Naive thymus-derived CD4-positive, alpha-beta T cell (primary cell): Measurements from ENCODE around the gene BCL11A. TPM values are rescaled to one million over a fixed set of nuclear protein-coding genes. Genes with fewer than 3 reads are reported as not detected.
A peak's percentile ranks its signal among the peaks of the same experiment; 100 is the strongest.

Experiments
- ATAC-seq: fragments of 150-1000 bp; cut with Tn5 transposase; 2 replicates; pipeline ENCODE4 v1.10.0; 2021; ENCODE audit warnings: mild to moderate bottlenecking, moderate library complexity
- CTCF ChIA-PET: fragments of 350-600 bp; sonication (Branson Sonifier 250); formaldehyde crosslinking; loops from one replicate; lab custom pipeline; 2021; ENCODE audit warnings: antibody characterized with exemption; lab: Charles Lee
- POLR2A ChIA-PET: fragments of 350-600 bp; sonication (Branson Sonifier 250); formaldehyde crosslinking; loops from one replicate; lab custom pipeline; 2021; ENCODE audit warnings: antibody characterized with exemption, inconsistent platforms; lab: Charles Lee
- DNase-seq, 9 donors: peaks; one replicate each; pipeline versions ENCODE4 v3.0.0 to v3.0.0-alpha.2; 2020 to 2022; ENCODE audit warnings: mixed read lengths in 1 of 9
- H3K27ac ChIP-seq: one replicate; pipeline ENCODE4 v1.7.0; 2013; ENCODE audit warnings: mild to moderate bottlenecking, low read depth, low read length, moderate library complexity
- H3K27me3 ChIP-seq, 2 donors: one replicate each; pipeline ENCODE4 v1.7.0; 2013; ENCODE audit warnings: low read length in 2 of 2, mild to moderate bottlenecking in 2 of 2, moderate library complexity in 2 of 2; ENCODE audit not compliant: control insufficient read depth in 2 of 2, insufficient read depth in 2 of 2
- H3K36me3 ChIP-seq, 3 experiments: 1 replicate in 2 of 3; 2 replicates in 1 of 3; pipeline ENCODE4 v1.7.0; 2013; ENCODE audit warnings: low read length in 3 of 3, mild to moderate bottlenecking in 3 of 3, moderate library complexity in 1 of 3; ENCODE audit not compliant: insufficient read depth in 3 of 3, control insufficient read depth in 2 of 3
- H3K4me1 ChIP-seq, 2 donors: one replicate each; pipeline ENCODE4 v1.7.0; 2013; ENCODE audit warnings: low read length in 2 of 2, mild to moderate bottlenecking in 2 of 2, moderate library complexity in 1 of 2; ENCODE audit not compliant: control insufficient read depth in 2 of 2, insufficient read depth in 2 of 2
- H3K4me3 ChIP-seq: 2 replicates; pipeline ENCODE4 v1.7.0; 2013; ENCODE audit warnings: mild to moderate bottlenecking, low read length
- H3K9me3 ChIP-seq, 3 experiments: 1 replicate in 2 of 3; 2 replicates in 1 of 3; pipeline ENCODE4 v1.7.0; 2013; ENCODE audit warnings: low read length in 3 of 3; ENCODE audit not compliant: control insufficient read depth in 2 of 3
- H3K27ac Mint-ChIP-seq, 9 donors: one replicate each; pipeline ENCODE4 v1.8.0; 2020 to 2022; ENCODE audit warnings: mixed read lengths in 9 of 9, mild to moderate bottlenecking in 8 of 9, moderate library complexity in 5 of 9, inconsistent platforms in 2 of 9
- H3K27me3 Mint-ChIP-seq, 5 donors: one replicate each; pipeline ENCODE4 v1.8.0; 2021 to 2022; ENCODE audit warnings: mixed read lengths in 5 of 5, mild to moderate bottlenecking in 1 of 5
- H3K36me3 Mint-ChIP-seq, 5 donors: one replicate each; pipeline ENCODE4 v1.8.0; 2020 to 2022; ENCODE audit warnings: mixed read lengths in 5 of 5, mild to moderate bottlenecking in 3 of 5, inconsistent platforms in 1 of 5
- H3K4me1 Mint-ChIP-seq, 7 donors: one replicate each; pipeline ENCODE4 v1.8.0; 2020 to 2022; ENCODE audit warnings: mixed read lengths in 7 of 7, mild to moderate bottlenecking in 3 of 7, inconsistent platforms in 1 of 7
- H3K4me3 Mint-ChIP-seq, 10 donors: one replicate each; pipeline ENCODE4 v1.8.0; 2020 to 2022; ENCODE audit warnings: mild to moderate bottlenecking in 10 of 10, mixed read lengths in 10 of 10, moderate library complexity in 6 of 10, inconsistent platforms in 2 of 10
- H3K9me3 Mint-ChIP-seq, 11 donors: one replicate each; pipeline ENCODE4 v1.8.0; 2020 to 2022; ENCODE audit warnings: mixed read lengths in 11 of 11, mild to moderate bottlenecking in 4 of 11, inconsistent platforms in 1 of 11, moderate library complexity in 1 of 11
- intact Hi-C, 2 donors: fragments of 100-400 bp; cut with micrococcal nuclease; formaldehyde crosslinking; loops; one replicate each; pipeline ENCODE4 v1.15.1; 2023
- polyA plus RNA-seq, 2 donors: library from polyadenylated mRNA; unstranded; fragments of 300-500 nt; fragmentation: Illumina TruSeq; gene quantifications; one replicate each; pipeline ENCODE4 v1.2.3, GENCODE V29; 2021
- total RNA-seq, 6 experiments: library from RNA in 5 of 6; stranded (reverse) in 5 of 6; gene quantifications; 1 replicate in 5 of 6; 2 replicates in 1 of 6; pipeline ENCODE4 v1.2.3 and lab custom pipeline; 2021 to 2026

Gene BCL11A
- total and polyA plus RNA-seq, 7 experiments from 2014 or later = 1.5 to 26.2 (median 2.5) TPM; not detected in 1

- DNase-seq (no peak), ATAC-seq (peak; percentile 37)
- Mint-ChIP-seq H3K9me3 (peaks cover 0 to 2% (median 0%) of the 10 kb centered on the region in 11 donors), H3K27ac (no peak overlapping the region), H3K36me3 (no peaks in the 10 kb centered on the region), H3K4me3 (no peak overlapping the region), H3K4me1 (peaks cover 0 to 6% (median 0%) of the 10 kb centered on the region in 7 donors), H3K27me3 (peaks cover 28 to 55% (median 48%) of the 10 kb centered on the region in 5 donors)
- CTCF ChIA-PET = no interaction called here
- POLR2A ChIA-PET = no interaction called here
- Histone ChIP-seq H3K27me3 (peaks cover 4 to 5% of the 10 kb centered on the region in 2 donors), H3K9me3 (no peaks in the 10 kb centered on the region), H3K4me3 (no peak overlapping the region), H3K27ac (no peak overlapping the region), H3K4me1 (peaks cover 0 to 12% of the 10 kb centered on the region in 2 donors), H3K36me3 (no peaks in the 10 kb centered on the region)
- intact Hi-C loops = no loop called here
Observed at GRCh38 chr2:60565472-60565871, 12.0 kb upstream of the BCL11A start.

DNA sequence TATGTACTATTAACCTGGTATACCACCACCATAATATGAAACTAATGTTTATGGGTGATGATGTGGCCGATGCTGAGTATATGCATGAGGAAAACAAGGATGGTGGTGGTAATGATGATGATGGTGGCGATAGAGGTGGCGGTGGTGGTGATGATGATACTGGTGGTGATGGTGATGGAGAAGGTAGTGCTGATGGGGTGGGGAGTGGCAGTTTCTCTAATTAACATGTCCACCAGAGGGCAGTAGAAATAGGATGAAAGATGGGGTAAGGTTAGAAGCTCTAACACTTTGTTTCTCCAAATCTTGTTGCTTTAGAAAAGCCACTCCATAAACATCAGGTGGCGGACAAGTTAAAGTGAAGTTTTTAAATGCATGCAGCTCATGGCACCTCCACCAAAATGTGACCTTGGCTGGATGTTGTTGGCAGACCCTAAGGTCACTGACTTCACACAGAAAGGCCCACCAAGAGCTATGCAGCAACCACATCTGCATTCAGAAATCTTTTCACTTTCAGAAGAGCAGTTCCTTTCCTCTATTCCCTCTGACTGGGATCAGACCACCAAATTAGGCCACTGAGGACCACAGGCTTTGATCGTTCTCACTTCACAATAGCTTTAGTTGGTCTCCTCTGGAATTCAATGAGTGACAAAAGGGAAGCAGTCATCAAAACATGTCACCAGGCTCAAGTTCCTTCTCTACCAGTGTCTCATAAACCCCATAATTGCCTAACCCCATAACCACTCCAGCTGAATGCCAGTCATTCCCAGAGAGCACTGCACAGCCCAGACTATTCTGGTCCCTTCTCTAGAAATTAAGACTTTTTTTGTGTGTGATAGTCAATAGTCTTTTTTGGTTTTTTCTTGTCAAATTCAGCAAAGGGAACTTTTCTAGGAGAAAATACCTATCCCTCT lies 7.5 kb upstream of the BCL11A start:
- H3K27me3 ChIP-seq = peaks cover 6 to 15% of the 10 kb centered on the region in 2 donors
- no peak overlapping the region for H3K4me3 ChIP-seq
- H3K27ac Mint-ChIP-seq = no peak overlapping the region
- no peaks in the 10 kb centered on the region for H3K36me3 Mint-ChIP-seq
- H3K36me3 ChIP-seq = no peaks in the 10 kb centered on the region
- H3K27ac ChIP-seq = no peak overlapping the region
- peaks cover 10 to 19% (median 16%) of the 10 kb centered on the region in 7 donors for H3K4me1 Mint-ChIP-seq
- intact Hi-C loops = no loop called here
- H3K9me3 ChIP-seq = no peaks in the 10 kb centered on the region
- DNase-seq (peak in 1 of 9 donors; percentile 27), ATAC-seq (peak; percentile 72)
- ChIA-PET POLR2A (interaction anchor here (1.3 kb wide), 1 partner anchor 13 kb away, joined by 3 read pairs; no protein-coding TSS in a partner anchor), CTCF (no interaction called here)
- H3K4me1 ChIP-seq = peaks cover 0 to 12% of the 10 kb centered on the region in 2 donors
- peaks cover 60 to 88% (median 70%) of the 10 kb centered on the region in 5 donors for H3K27me3 Mint-ChIP-seq
- peaks cover 0 to 5% (median 0%) of the 10 kb centered on the region in 11 donors for H3K9me3 Mint-ChIP-seq
- no peak overlapping the region for H3K4me3 Mint-ChIP-seq

GRCh38 chr2:60559880-60560279 lies 6.4 kb upstream of the BCL11A start:
- no peak overlapping the region for H3K4me3 ChIP-seq
- H3K36me3 ChIP-seq = no peaks in the 10 kb centered on the region
- Mint-ChIP-seq H3K4me3 (no peak overlapping the region), H3K4me1 (peaks cover 17 to 30% (median 25%) of the 10 kb centered on the region in 7 donors), H3K27ac (no peak overlapping the region), H3K9me3 (peaks cover 0 to 5% (median 0%) of the 10 kb centered on the region in 11 donors), H3K36me3 (no peaks in the 10 kb centered on the region), H3K27me3 (peaks cover 65 to 89% (median 68%) of the 10 kb centered on the region in 5 donors)
- POLR2A ChIA-PET = interaction anchor here (1.3 kb wide), 1 partner anchor 12 kb away, joined by 3 read pairs; no protein-coding TSS in a partner anchor
- H3K27me3 ChIP-seq = peaks cover 10 to 15% of the 10 kb centered on the region in 2 donors
- H3K4me1 ChIP-seq = peaks cover 5 to 16% of the 10 kb centered on the region in 2 donors
- CTCF ChIA-PET = interaction anchor here (0.6 to 0.7 kb wide), 2 partner anchors 13 to 193 kb away, joined by 3 read pairs; no protein-coding TSS in a partner anchor
- no peak for ATAC-seq
- H3K9me3 ChIP-seq = no peaks in the 10 kb centered on the region
- no peak overlapping the region for H3K27ac ChIP-seq
- DNase-seq = no peak
- intact Hi-C loops = loop anchor here (5.0 to 10.0 kb wide), 6 partner anchors 197 to 1985 kb away; partner anchors contain the start of genes B3GNT2 (in 1 of the 2) and PAPOLG (in 1 of the 2)

DNA sequence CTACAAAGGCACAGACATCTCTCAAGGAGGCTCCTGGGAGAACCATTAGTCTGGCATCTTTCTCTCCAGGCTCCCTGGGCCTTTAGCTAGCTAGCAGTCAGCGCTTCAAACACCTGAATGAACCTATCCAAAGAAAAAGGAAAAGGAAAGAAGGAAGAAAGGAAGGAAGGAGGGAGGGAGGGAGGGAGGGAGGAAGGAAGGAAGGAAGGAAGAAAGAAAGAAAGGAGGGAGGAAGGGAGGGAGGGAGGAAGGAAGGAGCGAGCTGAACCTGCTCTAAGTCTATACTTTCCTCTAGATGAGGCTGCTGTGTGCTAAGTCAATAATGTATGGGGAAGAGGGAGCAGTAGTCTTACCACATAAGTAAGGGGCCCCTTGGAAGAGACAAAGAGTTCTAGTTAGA lies 5.1 kb upstream of the BCL11A start:
- DNase-seq = no peak
- H3K27me3 Mint-ChIP-seq = peaks cover 55 to 82% (median 59%) of the 10 kb centered on the region in 5 donors
- no peak overlapping the region for H3K27ac Mint-ChIP-seq
- H3K4me3 Mint-ChIP-seq = no peak overlapping the region
- Histone ChIP-seq H3K9me3 (no peaks in the 10 kb centered on the region), H3K4me3 (no peak overlapping the region), H3K27ac (no peak overlapping the region), H3K36me3 (no peaks in the 10 kb centered on the region), H3K27me3 (peaks cover 10 to 16% of the 10 kb centered on the region in 2 donors), H3K4me1 (peaks cover 9 to 16% of the 10 kb centered on the region in 2 donors)
- ATAC-seq = no peak
- no peaks in the 10 kb centered on the region for H3K36me3 Mint-ChIP-seq
- POLR2A ChIA-PET = no interaction called here
- H3K9me3 Mint-ChIP-seq = peaks cover 0 to 5% (median 0%) of the 10 kb centered on the region in 11 donors
- CTCF ChIA-PET = interaction anchor here (0.7 kb wide), 1 partner anchor 11 kb away, joined by 4 read pairs; no protein-coding TSS in a partner anchor
- intact Hi-C loops = loop anchor here (5.0 to 10.0 kb wide), 6 partner anchors 199 to 1984 kb away; partner anchors contain the start of genes B3GNT2 (in 1 of the 2) and PAPOLG (in 1 of the 2)
- H3K4me1 Mint-ChIP-seq = peaks cover 17 to 32% (median 28%) of the 10 kb centered on the region in 7 donors

GRCh38 chr2:60557486-60557864 lies 4.0 kb upstream of the BCL11A start:
- intact Hi-C loops = loop anchor here (5.0 to 10.0 kb wide), 6 partner anchors 200 to 1983 kb away; partner anchors contain the start of genes B3GNT2 (in 1 of the 2) and PAPOLG (in 1 of the 2)
- ChIA-PET POLR2A (no interaction called here), CTCF (no interaction called here)
- H3K36me3 ChIP-seq = no peaks in the 10 kb centered on the region
- ATAC-seq (no peak), DNase-seq (no peak)
- H3K9me3 ChIP-seq = no peaks in the 10 kb centered on the region
- peaks cover 10 to 20% of the 10 kb centered on the region in 2 donors for H3K27me3 ChIP-seq
- Mint-ChIP-seq H3K9me3 (peaks cover 0 to 5% (median 0%) of the 10 kb centered on the region in 11 donors), H3K27me3 (peaks cover 54 to 83% (median 63%) of the 10 kb centered on the region in 5 donors), H3K27ac (peak overlapping the region in 2 of 9 donors; percentile 49 to 77), H3K4me1 (peaks cover 17 to 42% (median 36%) of the 10 kb centered on the region in 7 donors), H3K36me3 (no peaks in the 10 kb centered on the region), H3K4me3 (peak overlapping the region; percentile 56 to 92 (median 80))
- H3K27ac ChIP-seq = no peak overlapping the region
- no peak overlapping the region for H3K4me3 ChIP-seq
- H3K4me1 ChIP-seq = peaks cover 12 to 20% of the 10 kb centered on the region in 2 donors
